Measurements from ENCODE around the gene CAMKK1.
"Not testable (repeated sequence)": the region's sequence is repeated elsewhere in the genome, so short reads cannot be mapped to it uniquely, and the experiment has no call there.

CAMKK1 gene

DNA sequence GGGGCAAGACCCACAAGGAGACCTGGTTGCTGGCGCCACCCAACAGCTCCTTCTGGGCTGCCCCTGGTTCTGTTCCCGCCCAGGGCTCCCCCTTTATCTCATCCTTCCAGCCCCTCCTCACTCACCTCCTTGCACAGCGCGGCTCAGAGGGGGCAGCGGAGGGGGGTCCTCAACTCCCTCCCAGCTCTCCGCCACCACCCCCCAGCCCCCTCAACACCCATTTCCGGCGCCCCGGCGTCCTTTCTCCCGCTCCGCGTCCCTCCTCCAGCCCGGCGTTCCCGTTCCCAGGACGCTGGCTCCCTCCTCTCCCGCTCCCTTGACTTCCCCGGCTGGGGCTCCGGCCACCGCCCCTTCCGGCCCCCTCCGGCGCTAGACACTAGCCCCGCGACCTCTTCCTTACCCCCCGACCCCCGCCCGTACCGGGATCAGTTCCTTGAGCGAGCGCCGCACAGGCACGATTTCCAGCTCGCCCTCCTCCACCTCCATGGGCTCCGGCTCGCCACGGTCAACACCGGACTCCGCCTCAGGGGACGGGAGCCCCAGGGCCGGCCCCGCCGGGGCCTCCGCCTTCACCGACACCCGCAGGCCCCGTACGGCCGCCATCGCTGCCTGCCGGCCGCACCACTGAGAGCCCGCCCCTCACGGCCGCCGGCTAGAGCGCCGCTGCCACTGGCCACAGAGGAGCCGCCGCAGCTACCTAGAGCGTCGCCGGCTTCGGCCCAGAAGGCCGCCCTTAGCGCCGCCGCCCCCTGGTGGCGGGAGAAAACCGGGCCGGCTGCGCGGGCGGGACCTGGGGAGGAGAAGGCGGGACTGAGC lies 47.0 kb downstream of the CAMKK1 start, which contains the start of gene NCBP3:
Gene NCBP3, minus strand, starts transcription at position 626 of the 816 bp plus-strand sequence. Its CDS starts 23 bp downstream, at position 603.
- TF ChIP-seq, protein P1, sequence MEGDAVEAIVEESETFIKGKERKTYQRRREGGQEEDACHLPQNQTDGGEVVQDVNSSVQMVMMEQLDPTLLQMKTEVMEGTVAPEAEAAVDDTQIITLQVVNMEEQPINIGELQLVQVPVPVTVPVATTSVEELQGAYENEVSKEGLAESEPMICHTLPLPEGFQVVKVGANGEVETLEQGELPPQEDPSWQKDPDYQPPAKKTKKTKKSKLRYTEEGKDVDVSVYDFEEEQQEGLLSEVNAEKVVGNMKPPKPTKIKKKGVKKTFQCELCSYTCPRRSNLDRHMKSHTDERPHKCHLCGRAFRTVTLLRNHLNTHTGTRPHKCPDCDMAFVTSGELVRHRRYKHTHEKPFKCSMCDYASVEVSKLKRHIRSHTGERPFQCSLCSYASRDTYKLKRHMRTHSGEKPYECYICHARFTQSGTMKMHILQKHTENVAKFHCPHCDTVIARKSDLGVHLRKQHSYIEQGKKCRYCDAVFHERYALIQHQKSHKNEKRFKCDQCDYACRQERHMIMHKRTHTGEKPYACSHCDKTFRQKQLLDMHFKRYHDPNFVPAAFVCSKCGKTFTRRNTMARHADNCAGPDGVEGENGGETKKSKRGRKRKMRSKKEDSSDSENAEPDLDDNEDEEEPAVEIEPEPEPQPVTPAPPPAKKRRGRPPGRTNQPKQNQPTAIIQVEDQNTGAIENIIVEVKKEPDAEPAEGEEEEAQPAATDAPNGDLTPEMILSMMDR (IDR thresholded peaks at IDR 0.05) = peak; percentile 97 to 98
- H3K27ac ChIP-seq = peak within 1 kb of the TSS; percentile 87 to 91

DNA sequence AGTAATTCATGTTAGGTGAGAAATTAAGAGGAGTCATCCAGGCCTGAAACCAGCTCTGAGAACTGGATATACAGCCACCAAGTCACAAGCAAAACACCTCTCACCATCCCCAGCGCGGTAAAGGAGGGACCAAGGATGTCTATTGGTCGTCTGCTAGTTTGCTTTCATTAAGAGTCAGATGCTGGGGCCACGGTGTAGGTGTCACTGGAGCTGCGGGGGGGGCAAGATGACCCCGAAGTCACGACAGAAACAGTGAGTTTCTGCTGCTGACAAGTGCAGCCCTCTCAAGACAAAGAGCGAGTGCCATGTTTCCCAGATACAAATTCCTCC lies 47.6 kb downstream of the CAMKK1 start:
- peaks cover 0 to 25% (median 10%) of the 10 kb centered on the region in 4 donors for H3K4me1 ChIP-seq
- peaks cover 0 to 29% (median 17%) of the 10 kb centered on the region in 3 donors for H3K36me3 ChIP-seq
- H3K4me3 ChIP-seq = peak overlapping the region; percentile 76 to 92
- H3K27ac ChIP-seq = peak overlapping the region; percentile 87 to 91
- no peak for DNase-seq
- no peaks in the 10 kb centered on the region for H3K27me3 ChIP-seq
- TF ChIP-seq, protein P1 (IDR thresholded peaks at IDR 0.05) = no peak
- H3K9me3 ChIP-seq = no peaks in the 10 kb centered on the region
- intact Hi-C loops (cut with DNase I; ENCODE audit: low total_unique reads) = loop anchor here (10.0 kb wide), 1 partner anchor 110 kb away; no protein-coding TSS in a partner anchor

More for the DNA sequence above, 47.0 kb downstream of the CAMKK1 start, which contains the start of gene NCBP3:
- Histone ChIP-seq H3K4me1 (peaks cover 0 to 25% (median 10%) of the 10 kb centered on the region in 4 donors), H3K4me3 (peak within 1 kb of the TSS; percentile 76 to 92), H3K9me3 (no peaks in the 10 kb centered on the region), H3K27me3 (peaks cover 0 to 4% of the 10 kb centered on the region in 2 donors), H3K36me3 (peaks cover 0 to 23% (median 13%) of the 10 kb centered on the region in 3 donors)
- intact Hi-C loops (cut with DNase I; ENCODE audit: low total_unique reads) = loop anchor here (10.0 kb wide), 1 partner anchor 111 kb away; no protein-coding TSS in a partner anchor
- peak; percentile 85 to 93 for DNase-seq

DNA sequence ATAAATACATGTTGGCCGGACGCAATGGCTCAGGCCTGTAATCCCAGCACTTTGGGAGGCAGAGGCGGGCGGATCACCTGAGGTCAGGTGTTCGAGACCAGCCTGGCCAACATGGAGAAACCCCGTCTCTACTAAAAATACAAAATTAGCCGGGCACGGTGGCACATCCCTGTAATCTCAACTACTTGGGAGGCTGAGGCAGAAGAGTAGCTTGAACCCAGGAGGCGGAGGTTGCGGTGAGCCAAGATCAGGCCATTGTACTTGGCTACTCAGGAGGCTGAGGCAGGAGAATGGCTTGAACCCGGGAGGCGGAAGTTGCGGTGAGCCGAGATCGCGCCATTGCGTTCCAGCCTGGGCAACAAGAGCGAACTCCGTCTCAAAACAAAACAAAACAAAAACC lies 48.3 kb downstream of the CAMKK1 start:
- not testable (repeated sequence) for H3K27ac ChIP-seq
- peak overlapping the region in 1 of 2 donors; percentile 76 for H3K4me3 ChIP-seq

DNA sequence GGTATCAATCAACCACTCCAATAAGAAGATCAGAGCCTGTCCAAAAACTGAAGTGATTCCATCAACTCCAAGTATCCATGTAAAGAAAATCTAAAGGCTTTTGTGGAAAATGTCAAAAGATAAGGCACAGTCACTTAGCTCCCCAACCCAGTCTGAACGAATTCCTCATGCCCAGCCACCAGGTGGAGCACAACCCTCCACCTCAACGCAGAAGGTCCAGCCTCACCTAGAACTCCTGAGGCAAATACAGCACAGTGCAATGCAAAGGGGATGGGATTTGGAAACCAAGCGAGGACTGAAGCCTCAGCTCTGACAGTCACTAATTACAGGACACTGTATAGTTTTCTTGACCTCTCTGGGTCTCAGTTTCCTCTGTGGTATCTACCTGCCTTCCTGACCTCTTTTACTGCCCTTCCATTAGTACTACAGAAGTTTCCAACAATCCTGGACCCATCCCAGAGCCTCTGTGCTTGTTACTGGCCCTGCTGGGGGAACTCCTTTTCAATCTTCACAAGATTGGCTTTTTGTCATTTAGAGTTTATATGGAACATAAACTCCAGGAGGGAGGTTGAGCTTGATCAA lies 48.8 kb downstream of the CAMKK1 start:
- DNase-seq = no peak
- no peak overlapping the region for H3K27ac ChIP-seq
- H3K4me1 ChIP-seq = peaks cover 0 to 25% (median 10%) of the 10 kb centered on the region in 4 donors
- TF ChIP-seq, protein P1 (IDR thresholded peaks at IDR 0.05) = peak in 1 of 2 experiments; percentile 21
- H3K36me3 ChIP-seq = peaks cover 10 to 41% (median 28%) of the 10 kb centered on the region in 3 donors
- no peaks in the 10 kb centered on the region for H3K27me3 ChIP-seq
- no peaks in the 10 kb centered on the region for H3K9me3 ChIP-seq
- H3K4me3 ChIP-seq = no peak overlapping the region
- intact Hi-C loops (cut with DNase I; ENCODE audit: low total_unique reads) = loop anchor here (5.0 to 10.0 kb wide), 2 partner anchors 109 to 688 kb away; no protein-coding TSS in a partner anchor

More for the DNA sequence above, 48.3 kb downstream of the CAMKK1 start:
- intact Hi-C loops (cut with DNase I; ENCODE audit: low total_unique reads) = loop anchor here (5.0 to 10.0 kb wide), 2 partner anchors 110 to 688 kb away; no protein-coding TSS in a partner anchor
- Histone ChIP-seq H3K4me1 (peaks cover 0 to 25% (median 10%) of the 10 kb centered on the region in 4 donors), H3K36me3 (peaks cover 6 to 36% (median 24%) of the 10 kb centered on the region in 3 donors)
- not testable (repeated sequence) for DNase-seq, H3K27me3 ChIP-seq, H3K9me3 ChIP-seq

DNA sequence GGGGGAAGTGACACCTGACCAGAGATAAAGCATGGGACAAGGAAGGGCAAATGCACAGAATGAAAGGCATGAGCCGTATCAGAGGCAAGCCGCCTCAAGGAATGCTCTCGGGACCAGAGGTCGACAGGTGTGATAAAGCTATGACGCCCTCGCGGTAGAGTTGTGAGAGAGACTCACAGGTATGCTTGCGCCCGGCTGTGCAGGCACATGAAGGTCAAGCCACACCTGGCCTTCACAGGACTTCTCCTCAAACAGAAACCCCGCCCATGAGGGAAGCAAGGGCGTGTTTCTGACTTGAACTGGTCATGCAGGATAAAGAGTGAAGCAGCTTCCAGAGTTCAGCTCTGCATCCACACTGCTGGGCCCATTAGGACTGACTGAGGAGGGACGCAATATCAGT lies 54.6 kb downstream of the CAMKK1 start:
- DNase-seq = no peak
- intact Hi-C loops (cut with DNase I; ENCODE audit: low total_unique reads) = no loop called here

More for the DNA sequence above, 54.6 kb downstream of the CAMKK1 start:
- Histone ChIP-seq H3K36me3 (peaks cover 31 to 91% (median 54%) of the 10 kb centered on the region in 3 donors), H3K4me1 (peaks cover 0 to 19% (median 11%) of the 10 kb centered on the region in 4 donors), H3K9me3 (no peaks in the 10 kb centered on the region), H3K4me3 (no peak overlapping the region), H3K27me3 (no peaks in the 10 kb centered on the region), H3K27ac (no peak overlapping the region)
- TF ChIP-seq, protein P1 (IDR thresholded peaks at IDR 0.05) = no peak

All from tibial artery (tissue), 4 donors.